T-helper 2 cell treated with Interferon-gamma antibody and Interleukin-4, amounts not matched to agents 5 μg/mL and 100 μg/mL, for 36 hours (primary cell): ENCODE data around the gene PRSS58.

Experiments used
- DNase-seq: peaks from one replicate; pipeline ENCODE4 v3.0.0; 2021; ENCODE audit warnings: low spot score
- H3K27ac Mint-ChIP-seq: one replicate; pipeline ENCODE4 v1.8.0; 2021; ENCODE audit warnings: mild to moderate bottlenecking, mixed read lengths
- H3K27me3 Mint-ChIP-seq: one replicate; pipeline ENCODE4 v1.8.0; 2021; ENCODE audit warnings: low read depth, mixed read lengths
- H3K36me3 Mint-ChIP-seq: one replicate; pipeline ENCODE4 v1.8.0; 2021; ENCODE audit warnings: low read depth, mixed read lengths
- H3K4me1 Mint-ChIP-seq: one replicate; pipeline ENCODE4 v1.8.0; 2021; ENCODE audit warnings: low read depth, mixed read lengths
- H3K4me3 Mint-ChIP-seq: one replicate; pipeline ENCODE4 v1.8.0; 2022; ENCODE audit warnings: mild to moderate bottlenecking, moderate library complexity, mixed read lengths
- H3K9me3 Mint-ChIP-seq: one replicate; pipeline ENCODE4 v1.8.0; 2021; ENCODE audit warnings: mixed read lengths

Gene PRSS58, protein sequence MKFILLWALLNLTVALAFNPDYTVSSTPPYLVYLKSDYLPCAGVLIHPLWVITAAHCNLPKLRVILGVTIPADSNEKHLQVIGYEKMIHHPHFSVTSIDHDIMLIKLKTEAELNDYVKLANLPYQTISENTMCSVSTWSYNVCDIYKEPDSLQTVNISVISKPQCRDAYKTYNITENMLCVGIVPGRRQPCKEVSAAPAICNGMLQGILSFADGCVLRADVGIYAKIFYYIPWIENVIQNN

GRCh38 chr7:142257958-142258357, at the start of gene PRSS58:
Gene PRSS58, minus strand, starts transcription at chr7:142258058. Its CDS starts 351 bp downstream, at chr7:142257707.
- H3K27me3 Mint-ChIP-seq = no peaks in the 10 kb centered on the region

DNA sequence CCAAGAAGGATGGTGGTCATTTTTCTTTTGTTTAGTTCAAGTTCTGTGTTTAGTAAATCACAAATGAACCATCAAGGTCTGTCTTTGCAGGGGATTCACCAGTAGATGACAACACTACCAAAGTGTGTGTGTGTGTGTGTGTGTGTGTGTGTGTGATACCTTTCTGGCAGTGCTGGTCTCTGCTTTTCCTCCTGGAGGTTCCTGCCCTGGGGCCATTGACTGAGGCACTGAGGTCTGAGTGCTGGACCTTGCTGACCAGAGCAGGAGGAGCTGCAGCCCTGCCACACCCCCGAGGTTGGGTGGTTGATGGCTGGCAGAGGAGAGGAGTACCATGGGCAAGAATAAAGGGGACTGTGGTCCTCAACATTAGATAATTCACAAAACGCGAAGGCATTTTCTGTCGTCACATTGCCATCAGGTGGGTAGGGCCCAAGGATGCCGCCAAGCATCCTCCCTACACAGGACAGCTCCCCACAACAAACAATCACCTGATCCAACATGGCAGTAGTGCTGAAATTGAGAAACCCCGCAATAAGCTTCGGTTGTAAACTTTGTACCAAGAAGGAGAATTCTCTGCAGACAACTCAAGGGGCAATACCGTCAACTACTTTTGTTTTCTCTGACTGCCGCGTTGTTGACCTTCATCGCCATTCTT, 49.5 kb upstream of the PRSS58 start:
- Mint-ChIP-seq H3K27ac (no peak overlapping the region), H3K36me3 (no peaks in the 10 kb centered on the region), H3K9me3 (no peaks in the 10 kb centered on the region), H3K27me3 (peaks cover 22% of the 10 kb centered on the region), H3K4me3 (no peak overlapping the region), H3K4me1 (no peaks in the 10 kb centered on the region)
- DNase-seq = no peak

More at GRCh38 chr7:142257958-142258357, at the start of gene PRSS58:
- H3K36me3 Mint-ChIP-seq = no peaks in the 10 kb centered on the region
- no peak within 1 kb of the TSS for H3K4me3 Mint-ChIP-seq
- DNase-seq = no peak
- H3K4me1 Mint-ChIP-seq = no peaks in the 10 kb centered on the region
- no peak within 1 kb of the TSS for H3K27ac Mint-ChIP-seq
- no peaks in the 10 kb centered on the region for H3K9me3 Mint-ChIP-seq

DNA sequence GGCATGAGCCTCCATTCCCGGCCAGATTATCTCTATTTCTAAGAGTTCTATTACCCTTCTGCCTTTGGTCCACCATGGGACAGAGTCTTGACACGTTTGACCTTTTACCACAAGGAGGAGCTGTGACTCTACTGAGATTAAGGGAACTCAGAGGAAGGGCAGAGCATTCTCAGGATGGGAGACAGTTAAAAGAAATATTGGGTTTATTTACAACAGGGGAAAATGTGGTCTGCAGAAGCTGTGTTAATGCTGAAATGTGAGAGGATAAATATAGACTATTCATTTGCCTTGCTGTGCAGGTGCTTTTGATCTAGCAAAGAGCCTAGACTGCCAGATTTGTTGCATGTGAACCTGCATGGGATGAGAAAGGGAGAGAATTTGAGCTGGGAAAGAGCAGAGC, 45.8 kb upstream of the PRSS58 start:
- H3K36me3 Mint-ChIP-seq = no peaks in the 10 kb centered on the region
- no peak overlapping the region for H3K4me3 Mint-ChIP-seq
- H3K9me3 Mint-ChIP-seq = no peaks in the 10 kb centered on the region
- no peak for DNase-seq
- H3K27me3 Mint-ChIP-seq = peaks cover 19% of the 10 kb centered on the region
- peaks cover 5% of the 10 kb centered on the region for H3K4me1 Mint-ChIP-seq
- H3K27ac Mint-ChIP-seq = no peak overlapping the region

- no peak overlapping the region for H3K4me3 Mint-ChIP-seq
- no peaks in the 10 kb centered on the region for H3K9me3 Mint-ChIP-seq
- H3K36me3 Mint-ChIP-seq = no peaks in the 10 kb centered on the region
- peaks cover 5% of the 10 kb centered on the region for H3K4me1 Mint-ChIP-seq
- DNase-seq = no peak
- H3K27me3 Mint-ChIP-seq = peaks cover 21% of the 10 kb centered on the region
- no peak overlapping the region for H3K27ac Mint-ChIP-seq
Measured at GRCh38 chr7:142301923-142302550, 44.2 kb upstream of the PRSS58 start.

DNA sequence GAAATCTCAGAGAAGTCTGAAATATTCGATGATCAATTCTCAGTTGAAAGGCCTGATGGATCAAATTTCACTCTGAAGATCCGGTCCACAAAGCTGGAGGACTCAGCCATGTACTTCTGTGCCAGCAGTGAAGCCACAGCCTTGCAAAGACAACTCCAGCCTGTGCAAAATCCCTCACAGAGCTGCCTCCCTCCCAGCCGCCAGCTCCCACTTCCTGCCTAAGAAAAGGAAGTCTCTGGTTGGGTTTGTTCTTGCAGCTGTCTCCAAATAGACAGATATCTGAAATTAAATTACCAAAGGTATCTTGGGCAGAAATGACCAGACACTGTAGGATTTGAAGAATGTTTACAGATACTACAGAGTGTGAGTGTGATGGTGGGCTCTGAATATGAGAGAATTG, 43.4 kb upstream of the PRSS58 start:
- Mint-ChIP-seq H3K27ac (no peak overlapping the region), H3K27me3 (peaks cover 21% of the 10 kb centered on the region), H3K36me3 (no peaks in the 10 kb centered on the region), H3K4me1 (peaks cover 5% of the 10 kb centered on the region), H3K4me3 (peak overlapping the region; percentile 34), H3K9me3 (no peaks in the 10 kb centered on the region)
- no peak for DNase-seq

- H3K36me3 Mint-ChIP-seq = no peaks in the 10 kb centered on the region
- peak overlapping the region; percentile 42 for H3K4me3 Mint-ChIP-seq
- H3K9me3 Mint-ChIP-seq = no peaks in the 10 kb centered on the region
- H3K27me3 Mint-ChIP-seq = peaks cover 21% of the 10 kb centered on the region
- H3K4me1 Mint-ChIP-seq = peaks cover 5% of the 10 kb centered on the region
- DNase-seq = no peak
- H3K27ac Mint-ChIP-seq = no peak overlapping the region
Measured at GRCh38 chr7:142300689-142301088, 42.8 kb upstream of the PRSS58 start.

DNA sequence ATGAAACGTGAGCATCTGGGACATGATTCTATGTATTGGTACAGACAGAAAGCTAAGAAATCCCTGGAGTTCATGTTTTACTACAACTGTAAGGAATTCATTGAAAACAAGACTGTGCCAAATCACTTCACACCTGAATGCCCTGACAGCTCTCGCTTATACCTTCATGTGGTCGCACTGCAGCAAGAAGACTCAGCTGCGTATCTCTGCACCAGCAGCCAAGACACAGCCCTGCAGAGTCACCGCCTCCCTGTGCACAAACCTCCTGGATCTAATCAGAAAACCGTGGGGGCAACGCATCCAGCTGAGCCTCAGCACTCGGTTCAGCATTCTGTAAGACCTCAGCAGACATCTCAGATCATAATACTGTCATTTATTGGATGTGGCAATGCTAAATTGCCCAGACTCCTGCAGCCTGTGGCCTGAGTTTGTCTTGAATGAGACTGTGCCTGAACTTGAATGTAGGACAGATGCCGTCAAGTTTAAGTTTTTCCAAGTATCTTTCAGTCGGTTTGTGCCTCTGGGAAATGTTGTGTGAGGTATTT, 41.5 kb upstream of the PRSS58 start:
- Mint-ChIP-seq H3K4me3 (no peak overlapping the region), H3K9me3 (no peaks in the 10 kb centered on the region), H3K27me3 (peaks cover 20% of the 10 kb centered on the region), H3K27ac (no peak overlapping the region), H3K4me1 (peaks cover 5% of the 10 kb centered on the region), H3K36me3 (no peaks in the 10 kb centered on the region)
- no peak for DNase-seq

- no peak for DNase-seq
- Mint-ChIP-seq H3K27me3 (peaks cover 18% of the 10 kb centered on the region), H3K27ac (no peak overlapping the region), H3K36me3 (no peaks in the 10 kb centered on the region), H3K9me3 (no peaks in the 10 kb centered on the region), H3K4me3 (no peak overlapping the region), H3K4me1 (peaks cover 5% of the 10 kb centered on the region)
Measured at GRCh38 chr7:142298627-142299026, 40.8 kb upstream of the PRSS58 start.

- H3K4me3 Mint-ChIP-seq = no peak overlapping the region
- H3K9me3 Mint-ChIP-seq = no peaks in the 10 kb centered on the region
- peaks cover 5% of the 10 kb centered on the region for H3K4me1 Mint-ChIP-seq
- no peaks in the 10 kb centered on the region for H3K36me3 Mint-ChIP-seq
- peaks cover 16% of the 10 kb centered on the region for H3K27me3 Mint-ChIP-seq
- DNase-seq = no peak
- no peak overlapping the region for H3K27ac Mint-ChIP-seq
Measured at GRCh38 chr7:142298009-142298408, 40.2 kb upstream of the PRSS58 start.

DNA sequence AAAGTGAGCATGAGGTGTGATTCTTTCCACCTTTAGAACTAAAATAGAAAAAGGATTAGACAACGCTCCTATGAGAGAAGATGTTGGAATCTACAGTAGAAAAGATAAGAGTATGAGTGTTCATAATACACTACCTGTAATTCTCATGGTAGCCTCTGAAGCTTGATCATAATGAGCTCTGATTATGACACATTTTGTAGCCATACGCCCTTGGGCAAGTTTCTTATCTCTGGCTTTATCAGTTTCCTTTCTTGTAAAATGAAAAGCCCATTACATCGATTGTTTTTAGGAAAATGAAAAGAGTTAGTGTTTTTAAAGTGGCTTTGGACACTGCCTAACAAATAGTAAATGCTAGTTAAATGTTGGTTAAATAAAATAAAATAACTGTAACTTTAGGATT, 22.4 kb upstream of the PRSS58 start:
- Mint-ChIP-seq H3K27me3 (peaks cover 18% of the 10 kb centered on the region), H3K4me3 (no peak overlapping the region), H3K9me3 (peaks cover 8% of the 10 kb centered on the region), H3K4me1 (no peaks in the 10 kb centered on the region), H3K36me3 (no peaks in the 10 kb centered on the region), H3K27ac (no peak overlapping the region)
- no peak for DNase-seq

GRCh38 chr7:142279601-142280000, 21.7 kb upstream of the PRSS58 start:
- peaks cover 12% of the 10 kb centered on the region for H3K9me3 Mint-ChIP-seq

DNA sequence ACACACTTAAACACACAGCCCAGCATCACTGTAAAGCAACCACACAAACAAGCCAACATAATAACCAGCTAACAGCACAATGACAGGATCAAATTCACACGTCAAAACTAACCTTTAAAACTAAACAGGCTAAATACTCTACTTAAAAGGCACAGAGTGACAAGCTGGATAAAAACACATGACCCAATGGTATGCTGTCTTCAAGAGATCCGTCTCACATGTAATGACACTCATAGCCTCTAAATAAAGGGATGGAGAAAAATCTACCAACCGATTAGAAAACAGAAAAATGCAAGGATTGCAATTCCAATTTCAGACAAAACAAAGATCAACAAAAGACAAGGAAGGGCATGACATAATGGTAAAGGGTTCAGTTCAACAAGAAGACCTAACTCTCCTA, 17.2 kb upstream of the PRSS58 start:
- Mint-ChIP-seq H3K27ac (no peak overlapping the region), H3K36me3 (no peaks in the 10 kb centered on the region), H3K9me3 (peaks cover 12% of the 10 kb centered on the region), H3K27me3 (peaks cover 3% of the 10 kb centered on the region), H3K4me3 (no peak overlapping the region), H3K4me1 (no peaks in the 10 kb centered on the region)
- no peak for DNase-seq

More at GRCh38 chr7:142279601-142280000, 21.7 kb upstream of the PRSS58 start:
- peaks cover 17% of the 10 kb centered on the region for H3K27me3 Mint-ChIP-seq
- H3K36me3 Mint-ChIP-seq = no peaks in the 10 kb centered on the region
- no peak overlapping the region for H3K27ac Mint-ChIP-seq
- H3K4me3 Mint-ChIP-seq = no peak overlapping the region
- H3K4me1 Mint-ChIP-seq = no peaks in the 10 kb centered on the region
- no peak for DNase-seq

DNA sequence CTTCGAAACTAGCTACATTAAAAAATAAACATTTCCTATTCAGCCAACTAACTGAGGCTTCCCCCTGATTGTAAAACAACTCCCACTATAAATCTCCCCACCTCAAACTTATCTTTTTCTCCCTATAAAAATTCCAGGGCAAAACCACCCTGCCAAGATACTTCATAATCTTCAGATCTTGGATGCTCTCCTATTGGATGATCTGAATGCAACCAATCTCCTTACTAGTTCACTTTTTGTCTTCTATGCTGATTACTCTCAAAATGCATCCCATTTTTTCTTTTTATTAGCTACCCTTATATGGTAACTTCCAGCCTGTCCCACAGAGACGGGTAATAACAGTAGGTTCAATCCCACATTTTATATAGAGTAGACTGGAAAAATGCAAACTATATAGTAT, 15.0 kb upstream of the PRSS58 start:
- Mint-ChIP-seq H3K36me3 (no peaks in the 10 kb centered on the region), H3K9me3 (peaks cover 12% of the 10 kb centered on the region), H3K27ac (no peak overlapping the region), H3K27me3 (no peaks in the 10 kb centered on the region), H3K4me1 (no peaks in the 10 kb centered on the region), H3K4me3 (no peak overlapping the region)
- no peak for DNase-seq
